T-helper 2 cell treated with Interferon-gamma antibody and Interleukin-4, amounts not matched to agents 100 ng/mL and 5 ng/mL, for 36 hours (primary cell): ENCODE measurements around the gene PKHD1. TPM values are rescaled to one million over a fixed set of nuclear protein-coding genes. Genes with fewer than 3 reads are reported as not detected.

Experiments used
- intact Hi-C: fragments of 100-400 bp; cut with micrococcal nuclease; formaldehyde crosslinking; loops from one replicate; pipeline ENCODE4 v1.15.1; 2023
- total RNA-seq: library from RNA; stranded (reverse); gene quantifications from 2 replicates; pipeline ENCODE4 v1.2.3, GENCODE V29; 2022

PKHD1 gene
- total RNA-seq, 1 donor from 2014 or later = not detected

DNA sequence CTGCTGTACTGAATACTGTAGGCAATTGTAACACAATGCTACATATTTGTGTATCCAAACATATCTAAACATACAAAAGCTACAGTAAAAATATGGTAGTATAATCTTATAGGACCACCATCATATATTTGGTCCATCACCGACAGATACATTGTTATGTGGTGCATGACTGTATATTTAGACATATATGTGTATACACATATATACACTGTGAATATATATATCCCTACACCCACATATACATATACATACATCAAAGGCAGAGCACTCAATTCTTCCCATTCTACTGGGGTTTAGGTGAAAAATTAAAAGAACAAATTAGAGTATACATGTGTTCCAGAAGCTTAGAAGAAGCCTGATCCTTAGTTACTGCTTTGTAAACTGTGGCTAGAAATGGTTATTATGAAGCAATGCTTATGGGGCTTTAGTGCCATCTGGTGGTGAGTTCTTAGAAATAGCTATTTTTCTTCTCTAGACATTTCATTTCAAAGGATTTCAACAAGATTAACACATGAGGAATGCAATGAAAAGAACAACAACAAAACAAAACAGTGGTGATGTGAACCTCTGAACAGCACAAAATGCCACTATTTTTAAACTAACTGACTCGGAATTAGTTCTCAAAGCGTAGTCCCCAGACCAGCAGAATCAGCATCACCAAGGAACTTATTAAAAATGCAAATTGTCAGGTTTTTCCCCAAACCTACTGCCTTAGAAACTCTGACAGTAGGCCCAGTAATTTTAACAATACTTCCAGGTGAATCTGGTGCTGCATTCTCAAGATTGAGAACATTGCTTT lies 38.0 kb downstream of the PKHD1 start:
- intact Hi-C loops = loop anchor here (1.0 kb wide), 1 partner anchor 1233 kb away; no protein-coding TSS in a partner anchor

DNA sequence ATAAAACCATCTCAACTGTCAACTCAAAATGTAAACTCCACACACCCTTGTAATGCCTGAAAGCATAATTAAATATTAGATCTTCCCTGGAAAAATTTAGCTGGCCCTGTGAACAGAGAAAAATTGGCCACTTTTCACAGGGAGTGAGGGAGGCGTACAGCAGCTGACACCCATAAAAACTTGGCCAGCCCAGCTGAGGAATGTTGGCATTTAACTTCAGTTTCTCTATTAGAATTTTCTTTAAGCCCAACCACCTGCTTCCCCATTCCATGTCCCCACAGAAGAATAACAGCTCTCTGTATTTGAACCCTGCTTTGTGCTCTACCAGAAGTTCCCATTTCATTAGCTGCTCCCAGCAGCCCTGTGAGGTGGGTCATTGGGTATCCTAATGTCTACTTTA lies 41.0 kb downstream of the PKHD1 start:
- intact Hi-C loops = no loop called here

DNA sequence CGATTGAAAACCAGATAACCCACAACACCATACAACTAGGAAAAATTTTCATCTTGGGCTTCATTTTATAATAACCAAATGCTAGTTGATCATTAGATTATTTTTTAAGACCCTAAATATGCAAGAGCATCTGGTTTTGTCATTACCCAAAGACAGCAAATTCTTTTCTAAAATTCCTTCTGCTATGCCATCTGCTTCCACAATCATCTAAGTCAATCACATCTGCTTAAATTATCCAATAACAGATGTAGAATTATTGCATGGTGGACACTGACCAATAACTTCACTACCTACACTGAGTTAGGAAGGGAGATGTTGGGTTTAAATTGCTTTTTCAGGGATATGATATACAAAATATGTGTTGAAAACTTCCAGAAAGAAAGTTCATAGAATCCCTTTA lies 41.9 kb downstream of the PKHD1 start:
- intact Hi-C loops = no loop called here

DNA sequence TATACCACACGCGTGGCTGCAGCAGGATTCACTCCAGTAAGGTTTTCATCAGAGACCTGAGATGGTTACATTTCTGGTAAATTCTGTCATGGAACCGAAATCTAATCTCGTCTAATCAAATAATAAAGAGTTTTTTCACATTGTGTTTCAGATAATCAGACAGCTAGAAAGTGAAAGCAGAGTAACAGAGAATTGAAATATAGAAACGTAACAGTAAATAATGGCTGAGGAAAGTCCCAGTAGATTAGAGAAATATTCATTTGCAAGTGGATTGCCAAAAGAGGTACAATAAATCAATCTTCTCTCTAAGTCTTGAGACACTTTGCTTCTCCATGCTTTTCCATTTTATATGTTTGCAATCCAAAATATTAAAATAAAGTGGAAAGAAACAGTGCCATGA lies 42.4 kb downstream of the PKHD1 start:
- intact Hi-C loops = no loop called here

DNA sequence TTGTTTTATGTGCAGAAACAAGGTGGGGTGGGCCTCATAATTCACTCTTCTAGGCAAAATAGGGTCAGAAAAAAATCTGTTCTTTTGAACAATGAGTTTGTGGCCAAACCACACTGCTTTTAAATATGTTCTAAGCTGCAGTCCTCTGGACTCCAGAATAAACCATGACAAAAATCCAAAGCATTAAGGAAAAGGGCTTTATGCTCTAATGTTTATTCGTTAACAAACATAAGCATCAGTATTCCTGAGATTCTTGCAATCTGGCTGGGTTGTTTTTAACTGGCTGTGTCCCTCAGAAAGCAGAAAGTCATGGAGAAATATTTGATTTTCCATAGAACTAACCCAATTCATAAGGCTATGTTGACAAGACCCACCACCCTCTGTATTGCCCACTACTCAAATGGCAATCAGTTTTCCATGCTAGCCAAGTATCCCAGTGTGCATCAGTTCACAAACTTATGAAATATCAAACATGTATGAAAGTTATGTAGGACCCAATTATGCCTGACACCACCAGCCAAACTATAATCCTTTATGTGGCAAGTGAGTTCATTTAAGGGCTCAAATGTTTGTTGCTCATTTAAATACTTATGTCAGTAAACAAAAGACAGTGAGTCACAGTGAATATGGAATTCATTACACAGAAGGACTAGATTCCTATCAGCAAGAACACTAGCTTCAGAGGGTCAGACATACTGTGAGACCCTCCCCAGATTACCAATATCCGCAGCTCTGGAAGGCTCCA lies 45.1 kb downstream of the PKHD1 start:
- intact Hi-C loops = no loop called here

- intact Hi-C loops = no loop called here
These were observed 46.3 kb downstream of the PKHD1 start for GRCh38 chr6:52041134-52041533.

- intact Hi-C loops = no loop called here
These were observed 59.7 kb downstream of the PKHD1 start for GRCh38 chr6:52027699-52028098.

- intact Hi-C loops = no loop called here
These were observed 62.9 kb downstream of the PKHD1 start for GRCh38 chr6:52024451-52025068.

DNA sequence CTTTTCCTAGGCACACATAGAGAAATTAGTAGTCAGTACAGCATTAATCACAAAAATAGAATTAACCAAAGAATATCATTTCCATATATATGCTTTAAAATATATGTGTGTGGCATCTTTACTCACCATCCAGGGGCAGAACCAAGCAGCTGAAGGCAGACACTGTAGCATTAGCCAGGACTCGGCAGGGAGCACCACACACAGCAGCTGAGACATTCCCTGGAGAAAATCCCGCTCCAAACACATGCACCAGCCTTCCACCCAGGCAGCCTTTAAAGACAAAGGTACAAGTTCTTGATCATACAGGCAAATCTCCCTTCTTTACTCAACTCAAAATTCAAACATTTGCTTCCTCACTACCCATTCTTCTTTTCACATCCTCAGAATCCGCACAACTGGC lies 64.7 kb downstream of the PKHD1 start:
- intact Hi-C loops = no loop called here

- intact Hi-C loops = loop anchor here (1.0 kb wide), 1 partner anchor 1205 kb away; no protein-coding TSS in a partner anchor
These were observed 66.4 kb downstream of the PKHD1 start for GRCh38 chr6:52020945-52021570.

- intact Hi-C loops = no loop called here
These were observed 67.5 kb downstream of the PKHD1 start for GRCh38 chr6:52019881-52020280.

- intact Hi-C loops = no loop called here
These were observed 68.3 kb downstream of the PKHD1 start for GRCh38 chr6:52019092-52019491.

DNA sequence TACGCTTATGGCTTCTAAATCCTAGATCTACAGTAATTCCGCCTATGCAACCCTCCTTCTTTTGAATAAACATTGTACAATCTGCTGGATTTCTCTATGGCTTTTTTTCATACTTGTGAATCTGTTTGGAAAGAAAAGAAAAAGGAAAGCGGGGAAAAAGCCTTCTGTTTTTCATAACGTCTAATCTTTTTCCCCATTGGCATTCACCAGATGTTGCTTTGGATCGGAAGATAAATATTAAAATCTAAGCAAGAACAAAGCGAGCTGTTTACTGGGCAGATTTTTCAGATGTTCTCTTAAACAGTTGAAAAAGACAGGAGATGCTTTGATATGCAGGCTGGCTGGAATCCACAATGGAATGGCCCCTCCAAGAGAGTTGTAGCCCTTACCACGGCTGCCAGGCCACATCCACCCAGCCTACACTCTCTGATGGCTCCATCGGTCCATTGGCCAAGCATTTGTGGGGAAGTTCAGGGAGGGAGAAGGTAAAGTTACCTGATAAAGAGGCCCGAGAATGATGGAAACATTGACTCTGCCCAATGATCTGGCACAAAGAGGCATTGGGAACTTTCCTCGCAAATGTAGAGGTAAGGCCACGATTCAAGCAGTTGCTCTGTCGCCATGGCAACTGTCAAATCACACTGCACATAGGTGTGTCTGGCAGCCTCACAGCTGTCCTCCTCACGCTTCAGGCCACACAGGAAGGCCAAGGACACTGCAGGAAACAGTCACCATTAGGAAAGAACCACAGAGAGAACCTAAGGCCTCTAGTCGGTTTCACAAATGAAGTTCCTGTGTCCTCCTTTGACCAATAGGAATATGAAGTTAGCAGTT lies 70.3 kb downstream of the PKHD1 start:
- intact Hi-C loops = no loop called here

DNA sequence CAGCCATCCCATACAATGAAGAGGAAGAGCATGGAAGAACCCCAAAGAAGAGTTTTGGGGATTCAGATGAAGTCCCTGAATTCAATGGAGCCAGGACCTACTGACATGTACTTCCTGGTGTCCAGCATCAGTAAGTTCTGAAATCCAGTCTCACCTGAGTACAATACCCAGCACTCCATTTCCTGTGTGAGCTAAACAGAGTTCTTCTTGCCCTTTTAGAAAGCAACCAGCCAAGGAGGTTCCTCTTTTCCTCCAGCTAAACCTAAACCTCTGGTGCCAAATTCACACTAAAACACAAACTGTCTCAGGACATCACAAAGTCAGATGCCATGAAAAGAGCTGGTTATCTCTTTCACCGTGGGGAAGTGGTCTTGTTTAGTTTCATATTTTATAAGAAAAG lies 71.5 kb downstream of the PKHD1 start:
- intact Hi-C loops = no loop called here

- intact Hi-C loops = no loop called here
These were observed 73.0 kb downstream of the PKHD1 start for GRCh38 chr6:52014391-52014790.

- intact Hi-C loops = no loop called here
These were observed 74.4 kb downstream of the PKHD1 start for GRCh38 chr6:52013035-52013434.

DNA sequence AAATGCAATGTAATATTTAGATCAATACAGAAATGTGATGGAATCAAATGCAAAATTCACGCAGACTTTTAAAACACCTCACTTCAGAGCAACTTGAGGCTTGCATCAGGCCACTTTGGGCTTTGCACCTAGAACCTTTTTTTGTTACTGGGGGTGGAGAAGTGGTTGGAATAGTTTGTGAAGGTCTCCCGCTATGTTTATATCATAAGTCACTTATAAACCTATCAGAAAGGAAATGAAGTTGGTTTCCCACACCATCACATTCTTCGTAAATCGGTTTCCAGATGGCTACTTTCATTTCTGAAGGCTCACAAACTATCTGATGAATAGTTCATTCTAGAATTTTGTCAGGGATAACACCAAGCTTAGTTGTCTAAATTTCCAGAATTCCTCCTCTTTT lies 74.8 kb downstream of the PKHD1 start:
- intact Hi-C loops = no loop called here

- intact Hi-C loops = no loop called here
These were observed 76.6 kb downstream of the PKHD1 start for GRCh38 chr6:52010806-52011205.

- intact Hi-C loops = no loop called here
These were observed 77.3 kb downstream of the PKHD1 start for GRCh38 chr6:52010145-52010544.

GRCh38 chr6:52009466-52010140 lies 77.8 kb downstream of the PKHD1 start:
- intact Hi-C loops = no loop called here
